Fibroblast of peridontal ligament (primary cell): ENCODE data around the gene RGS7.

Source experiments
- DNase-seq: peaks from one replicate; pipeline ENCODE4 v3.0.0-alpha.2; 2010; ENCODE audit errors: extremely low read depth

RGS7 gene

GRCh38 chr1:240833075-240833474 lies 523.9 kb downstream of the RGS7 start:
- DNase-seq = no peak

DNA sequence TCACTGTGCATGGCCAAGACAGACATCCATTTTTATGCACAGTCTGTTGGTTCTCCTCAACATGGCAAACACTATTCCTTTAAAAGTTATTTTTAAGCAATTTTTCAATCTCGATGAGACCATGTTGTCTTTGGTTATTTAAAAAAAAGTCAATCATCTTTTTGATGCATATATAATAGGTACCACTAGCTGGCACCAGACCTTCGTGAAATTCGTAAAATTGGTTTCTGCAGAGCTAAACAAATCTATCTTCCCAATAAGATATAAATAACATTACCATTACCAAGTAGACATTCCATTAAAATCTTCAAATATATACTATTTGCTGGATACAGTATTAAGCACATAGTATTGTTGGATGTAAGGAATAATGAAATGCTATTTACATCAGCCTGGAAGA lies 525.1 kb downstream of the RGS7 start:
- peak; percentile 9 for DNase-seq

- peak; percentile 38 for DNase-seq
Observed at GRCh38 chr1:240831191-240831631, 525.8 kb downstream of the RGS7 start.

DNA sequence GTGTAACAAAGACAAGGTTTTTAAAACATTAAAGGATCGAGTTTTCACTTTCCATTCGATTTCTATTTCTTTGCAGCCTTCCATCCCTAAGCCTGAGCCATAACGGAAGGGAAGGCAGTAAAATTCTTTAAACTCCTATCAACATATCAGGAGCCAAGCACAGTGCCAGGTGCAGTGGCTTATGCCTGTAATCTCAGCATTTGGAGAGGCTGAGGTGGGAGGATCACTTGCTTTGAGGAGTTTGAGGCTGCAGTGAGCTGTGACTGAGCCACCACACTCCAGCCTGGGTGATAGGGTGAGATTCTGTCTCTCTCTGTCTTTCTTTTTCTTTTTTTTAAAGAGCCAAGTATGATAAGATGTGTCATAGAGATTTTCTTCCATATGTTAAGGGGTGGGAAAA lies 527.5 kb downstream of the RGS7 start:
- no peak for DNase-seq

DNA sequence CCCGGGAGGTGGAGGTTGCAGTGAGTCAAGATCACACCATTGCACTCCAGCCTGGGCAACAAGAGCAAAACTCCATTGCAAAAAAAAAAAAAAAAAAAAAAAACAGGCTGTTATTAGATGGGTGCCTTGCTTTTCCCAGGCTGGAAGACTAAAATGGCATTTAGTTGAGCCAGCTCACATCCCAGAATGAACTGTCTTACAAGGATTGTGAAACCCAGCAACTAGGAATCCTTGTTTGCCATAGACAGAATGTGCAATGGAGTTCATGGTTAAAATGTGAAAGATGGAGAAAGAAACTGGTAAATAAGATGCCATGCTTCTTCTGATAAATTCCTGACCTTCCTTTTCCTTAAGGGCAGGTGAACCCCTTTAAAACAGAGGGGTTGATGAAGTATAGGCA lies 529.2 kb downstream of the RGS7 start:
- no peak for DNase-seq

- DNase-seq = no peak
Observed at GRCh38 chr1:240824238-240824637, 532.8 kb downstream of the RGS7 start.

DNA sequence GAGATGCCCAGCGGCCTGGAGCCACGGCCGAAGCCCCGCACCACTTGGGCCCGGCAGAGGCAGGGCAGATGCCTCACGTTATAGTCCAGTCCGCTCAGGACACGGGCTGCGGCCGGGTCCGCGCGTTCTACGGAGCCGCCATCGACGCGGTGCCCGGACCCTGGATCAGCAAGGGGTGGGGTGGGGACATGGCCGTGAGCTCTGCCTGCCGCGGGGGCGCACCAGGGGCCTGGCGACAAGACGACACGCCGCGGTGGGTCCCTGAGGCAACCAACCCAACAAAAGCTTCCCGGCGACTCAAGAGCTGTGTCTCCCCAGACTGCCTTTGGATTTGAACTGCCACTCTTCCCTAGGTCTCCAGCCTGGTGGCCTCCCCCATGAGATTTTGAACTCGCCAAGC lies 533.6 kb downstream of the RGS7 start:
- DNase-seq = no peak

DNA sequence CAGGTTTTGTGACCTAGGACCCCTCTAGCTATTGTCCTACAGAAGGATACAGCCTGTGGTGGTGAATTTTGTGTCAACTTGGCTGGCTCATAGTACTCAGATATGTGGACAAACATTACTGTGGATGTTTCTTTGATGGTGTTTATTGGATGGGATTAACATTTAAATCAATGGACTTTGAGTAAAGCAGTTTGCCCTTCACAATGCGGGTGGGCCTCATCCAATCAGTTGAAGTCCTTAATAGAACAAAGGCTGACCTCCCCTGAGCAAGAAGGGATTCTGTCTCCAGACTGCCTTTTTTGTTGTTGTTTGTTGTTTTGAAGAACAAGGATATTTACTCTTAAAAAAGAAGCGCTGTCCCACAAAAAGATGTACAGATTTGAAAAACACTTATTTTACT lies 535.1 kb downstream of the RGS7 start:
- no peak for DNase-seq

DNA sequence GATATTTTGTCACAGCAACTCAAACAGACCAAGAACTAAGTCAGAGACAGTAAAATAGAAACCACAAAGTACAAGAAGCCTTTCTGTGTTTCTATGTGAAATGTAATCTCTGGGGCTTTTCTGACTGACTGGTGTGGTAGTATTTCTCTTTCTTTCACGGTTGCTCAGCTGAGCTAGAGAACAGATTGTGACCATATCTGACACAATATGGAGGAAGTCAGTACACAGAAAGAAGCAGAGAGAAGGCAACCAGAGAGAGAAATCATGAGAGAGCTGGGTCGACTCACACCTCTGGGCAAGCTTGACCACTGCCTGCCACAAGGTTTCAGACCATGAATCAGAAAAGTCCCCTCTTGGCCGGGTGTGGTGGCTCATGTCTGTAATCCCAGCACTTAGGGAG lies 536.2 kb downstream of the RGS7 start:
- DNase-seq = no peak

DNA sequence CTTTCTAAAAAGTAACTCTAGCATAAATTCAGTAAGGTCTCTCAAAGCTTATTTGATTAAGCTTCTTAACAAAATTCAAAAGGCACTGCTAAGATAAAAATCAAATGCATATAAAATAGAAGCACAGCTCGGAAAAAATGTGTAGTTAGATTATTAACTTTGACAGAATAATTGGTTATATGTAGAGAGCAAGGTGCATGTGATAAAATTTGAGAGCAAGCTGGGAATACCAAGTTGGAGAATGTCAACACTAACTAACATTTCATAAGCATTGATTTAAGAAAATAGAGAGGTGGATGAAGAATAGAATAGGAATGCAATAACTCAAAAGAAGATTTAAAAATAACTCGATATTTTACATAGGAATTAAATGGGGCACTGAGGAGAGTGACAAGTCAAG lies 540.5 kb downstream of the RGS7 start:
- DNase-seq = no peak

DNA sequence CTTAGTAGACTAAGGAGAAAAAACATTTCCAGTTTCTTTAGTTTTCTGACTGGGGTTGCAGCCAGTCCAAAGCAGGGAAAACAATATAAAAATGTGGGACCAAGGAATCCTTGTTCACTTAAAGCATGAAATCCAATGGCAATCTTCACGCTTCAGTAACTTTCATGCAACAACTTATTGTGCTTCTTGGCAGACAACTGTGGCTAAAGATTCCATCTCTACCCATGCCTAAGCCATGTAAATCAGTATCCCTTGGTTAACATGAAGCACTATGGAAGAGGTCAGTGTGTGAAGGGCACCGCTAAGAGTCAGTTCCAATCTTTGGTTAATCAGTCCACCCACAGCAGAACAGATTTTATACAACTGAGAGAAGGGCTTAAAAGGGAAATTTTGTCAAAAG lies 543.3 kb downstream of the RGS7 start:
- DNase-seq = peak; percentile 36

- DNase-seq = no peak
Observed at GRCh38 chr1:240811256-240811655, 545.7 kb downstream of the RGS7 start.

GRCh38 chr1:240808381-240808780 lies 548.6 kb downstream of the RGS7 start:
- no peak for DNase-seq

DNA sequence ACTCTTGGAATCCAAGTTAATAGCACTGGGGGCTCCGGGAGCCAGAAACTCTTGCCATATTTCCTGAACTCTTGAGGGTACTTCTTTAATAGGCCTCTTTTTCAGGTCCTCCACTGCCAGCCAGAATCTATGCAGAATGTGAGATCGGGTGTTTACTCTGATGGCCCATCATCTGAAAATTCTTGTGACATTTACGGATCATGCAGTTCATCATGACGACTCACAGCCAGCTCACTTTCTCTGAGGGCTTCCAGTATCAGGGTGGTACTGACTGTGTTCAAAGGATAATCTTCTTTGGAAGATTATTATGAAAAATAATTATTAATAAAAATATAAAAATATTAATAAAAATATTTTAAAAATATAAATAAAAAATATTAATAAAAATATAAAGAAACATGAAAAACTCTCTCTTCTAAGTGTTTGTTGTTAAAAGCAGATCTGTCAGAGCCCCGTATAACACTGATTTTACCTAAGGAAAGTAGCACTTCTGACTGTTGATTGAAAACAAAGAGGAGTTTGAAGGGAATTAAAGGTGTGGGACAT lies 550.7 kb downstream of the RGS7 start:
- no peak for DNase-seq

DNA sequence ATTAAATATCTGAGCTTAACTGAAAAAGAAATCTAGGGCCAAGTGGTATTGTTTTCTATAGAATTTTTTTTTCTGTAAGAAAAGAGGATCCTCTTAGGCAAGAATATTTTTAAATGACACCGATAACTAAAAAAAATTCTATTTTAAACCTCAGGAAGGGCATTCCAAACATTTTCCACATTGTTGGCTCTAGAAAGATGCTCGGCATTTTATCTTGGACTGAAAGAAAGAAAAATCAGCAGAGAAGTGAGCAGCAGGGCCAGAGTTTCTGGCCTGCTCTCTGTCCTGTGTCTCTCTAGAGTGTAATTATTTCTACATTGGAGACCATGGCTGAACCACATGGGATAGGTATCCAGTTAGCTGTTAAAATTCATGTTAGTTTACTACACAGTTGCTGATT lies 552.5 kb downstream of the RGS7 start:
- peak; percentile 35 for DNase-seq

- DNase-seq = peak; percentile 56
Observed at GRCh38 chr1:240803151-240803550, 553.9 kb downstream of the RGS7 start.

- DNase-seq = no peak
Observed at GRCh38 chr1:240802271-240802670, 554.7 kb downstream of the RGS7 start.

DNA sequence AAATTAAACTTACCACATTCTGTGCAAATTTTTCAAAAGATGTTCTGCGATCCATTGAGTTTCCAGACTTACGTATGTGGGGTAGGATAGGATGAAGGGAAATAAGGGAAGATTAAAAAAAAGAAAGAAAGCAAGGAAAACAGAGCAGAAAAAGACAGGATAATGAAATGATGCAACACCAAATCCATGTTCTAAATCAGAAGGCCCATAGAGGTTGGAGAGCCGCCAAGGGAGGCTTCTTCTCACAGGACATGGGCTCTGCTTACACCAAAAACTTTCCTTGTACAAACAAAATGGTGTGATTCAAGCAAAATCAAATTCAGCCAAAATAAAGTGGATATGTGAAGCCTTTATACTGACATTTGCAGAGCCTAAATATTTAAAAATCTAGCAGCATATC lies 555.6 kb downstream of the RGS7 start:
- peak; percentile 71 for DNase-seq

DNA sequence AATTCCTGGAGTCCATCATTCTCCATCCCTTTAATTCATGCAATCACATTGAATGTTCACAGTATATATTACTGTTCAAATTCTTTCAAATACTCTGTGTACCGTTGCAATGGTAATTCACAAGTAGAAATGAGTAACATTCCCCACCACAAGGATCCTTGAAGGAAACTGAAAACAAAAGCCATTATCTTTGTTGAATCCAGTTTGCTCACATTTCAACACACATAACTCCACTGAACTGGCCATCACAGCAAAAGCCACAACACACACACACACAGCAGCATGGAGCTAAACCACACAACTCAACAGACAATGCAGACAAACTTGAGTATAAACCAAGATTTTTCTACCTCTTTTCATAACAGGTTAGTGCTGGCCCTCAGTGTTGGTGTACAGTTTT lies 556.7 kb downstream of the RGS7 start:
- DNase-seq = no peak

DNA sequence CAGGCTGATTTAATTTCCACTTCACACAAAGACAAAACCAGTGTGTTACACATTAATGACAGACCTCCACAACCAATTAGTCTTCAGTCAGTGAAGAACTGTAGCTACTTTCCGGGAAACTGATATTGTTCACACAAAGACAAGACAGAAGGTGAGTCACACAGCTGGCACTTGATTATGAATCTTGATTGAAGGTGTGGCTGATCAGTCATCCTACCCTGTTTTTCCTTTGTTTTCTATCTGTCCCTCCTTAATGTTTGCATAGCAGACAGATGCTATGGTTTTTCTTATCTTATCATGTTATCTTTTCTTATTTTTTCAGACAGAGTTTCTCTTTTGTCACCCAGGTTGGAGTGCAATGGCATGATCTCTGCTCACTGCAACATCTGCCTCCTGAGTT lies 560.0 kb downstream of the RGS7 start:
- DNase-seq = no peak

- DNase-seq = no peak
Observed at GRCh38 chr1:240794046-240794843, 562.8 kb downstream of the RGS7 start.

GRCh38 chr1:240792915-240793529 lies 564.0 kb downstream of the RGS7 start:
- no peak for DNase-seq

- peak; percentile 11 for DNase-seq
Observed at GRCh38 chr1:240790856-240791255, 566.1 kb downstream of the RGS7 start.
